Measurements from ENCODE around the gene IGFBPL1.
A peak's percentile ranks its signal among the peaks of the same experiment; 100 is the strongest.
"Not testable (repeated sequence)": the region's sequence is repeated elsewhere in the genome, so short reads cannot be mapped to it uniquely, and the experiment has no call there.

Gene IGFBPL1

DNA sequence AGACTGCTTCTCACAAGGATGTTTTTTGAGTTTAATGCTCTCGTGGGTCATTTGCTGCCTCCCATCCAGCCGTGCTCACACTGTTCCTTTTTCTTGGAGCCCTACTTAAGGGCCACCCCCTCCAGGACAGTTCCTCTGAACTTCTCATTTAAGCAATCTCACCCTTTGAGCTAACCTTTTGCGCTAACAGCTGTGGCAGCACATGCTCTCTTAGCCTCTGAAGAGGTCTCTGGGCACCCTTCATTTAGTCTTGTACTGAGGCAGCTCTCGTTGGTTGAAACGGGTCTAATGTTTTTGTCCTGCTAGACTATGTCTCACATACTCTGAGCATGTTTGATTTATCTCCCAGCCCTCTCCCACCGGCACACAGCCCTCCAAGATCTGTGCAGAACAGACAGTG is 19.9 kb downstream of the IGFBPL1 start:
- H3K4me3 ChIP-seq (ENCODE audit: low read length), result no peak overlapping the region
- H3K36me3 ChIP-seq (ENCODE audit: insufficient read depth, low read length), result peaks cover 25% of the 10 kb centered on the region
- no peaks in the 10 kb centered on the region for H3K9me3 ChIP-seq (ENCODE audit: low read length)
- H3K4me1 ChIP-seq (ENCODE audit: insufficient read depth, low read length), result peaks cover 3% of the 10 kb centered on the region
- H3K27me3 ChIP-seq (ENCODE audit: insufficient read depth, low read length), result no peaks in the 10 kb centered on the region
- no peak overlapping the region for H2AFZ ChIP-seq (ENCODE audit: low read depth, low read length)

DNA sequence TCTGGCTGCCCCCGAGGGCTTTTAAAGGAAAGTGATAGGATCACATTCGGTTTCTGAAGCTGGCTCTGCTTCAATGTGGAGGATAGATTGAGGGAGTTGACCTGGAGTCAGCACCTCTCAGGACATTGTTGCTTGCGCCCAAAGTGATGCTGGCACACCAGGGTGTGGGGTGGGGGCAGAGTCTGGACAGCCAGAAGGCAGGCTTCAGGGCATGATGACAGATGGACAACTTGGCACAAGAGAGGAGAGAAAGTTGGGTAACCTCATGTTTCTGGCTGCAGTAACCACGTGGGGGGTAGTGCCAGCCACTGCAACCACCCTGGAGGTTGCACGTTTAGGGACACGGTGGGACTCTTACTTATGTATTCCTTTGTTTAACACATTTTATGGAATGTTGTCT is 22.3 kb downstream of the IGFBPL1 start:
- H3K36me3 ChIP-seq (ENCODE audit: insufficient read depth, low read length), result peaks cover 21% of the 10 kb centered on the region
- H3K4me3 ChIP-seq (ENCODE audit: low read length), result no peak overlapping the region
- H2AFZ ChIP-seq (ENCODE audit: low read depth, low read length), result no peak overlapping the region
- no peaks in the 10 kb centered on the region for H3K9me3 ChIP-seq (ENCODE audit: low read length)
- peaks cover 3% of the 10 kb centered on the region for H3K4me1 ChIP-seq (ENCODE audit: insufficient read depth, low read length)
- no peaks in the 10 kb centered on the region for H3K27me3 ChIP-seq (ENCODE audit: insufficient read depth, low read length)

DNA sequence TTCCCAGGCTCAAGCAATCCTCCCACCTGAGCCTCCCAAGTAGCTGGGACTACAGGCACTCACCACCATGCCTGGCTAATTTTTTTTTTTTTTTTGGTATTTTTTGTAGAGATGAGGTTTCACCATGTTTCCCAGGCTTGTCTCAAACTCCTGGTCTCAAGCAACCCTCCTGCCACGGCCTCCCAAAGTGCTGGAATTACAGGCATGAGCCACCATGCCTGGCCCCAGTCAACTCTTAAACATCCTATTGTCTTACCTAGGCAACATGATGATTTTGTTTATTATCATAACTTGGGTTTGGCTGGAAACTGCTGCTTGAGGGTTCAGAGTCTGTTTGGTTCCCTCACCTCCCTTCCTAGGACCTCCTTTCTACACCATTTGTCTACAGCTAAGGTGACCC is 25.1 kb downstream of the IGFBPL1 start:
- not testable (repeated sequence) for H2AFZ ChIP-seq (ENCODE audit: low read depth, low read length); H3K9me3 ChIP-seq (ENCODE audit: low read length); H3K4me1 ChIP-seq (ENCODE audit: insufficient read depth, low read length); H3K4me3 ChIP-seq (ENCODE audit: low read length); H3K27me3 ChIP-seq (ENCODE audit: insufficient read depth, low read length)
- peaks cover 30% of the 10 kb centered on the region for H3K36me3 ChIP-seq (ENCODE audit: insufficient read depth, low read length)

DNA sequence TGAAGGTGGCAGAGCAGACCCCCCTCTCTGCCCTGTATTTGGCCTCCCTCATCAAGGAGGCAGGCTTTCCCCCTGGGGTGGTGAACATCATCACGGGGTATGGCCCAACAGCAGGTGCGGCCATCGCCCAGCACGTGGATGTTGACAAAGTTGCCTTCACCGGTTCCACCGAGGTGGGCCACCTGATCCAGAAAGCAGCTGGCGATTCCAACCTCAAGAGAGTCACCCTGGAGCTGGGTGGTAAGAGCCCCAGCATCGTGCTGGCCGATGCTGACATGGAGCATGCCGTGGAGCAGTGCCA is 27.9 kb downstream of the IGFBPL1 start:
- peaks cover 13% of the 10 kb centered on the region for H3K4me1 ChIP-seq (ENCODE audit: insufficient read depth, low read length)
- no peak overlapping the region for H2AFZ ChIP-seq (ENCODE audit: low read depth, low read length)
- H3K36me3 ChIP-seq (ENCODE audit: insufficient read depth, low read length), result peaks cover 30% of the 10 kb centered on the region

DNA sequence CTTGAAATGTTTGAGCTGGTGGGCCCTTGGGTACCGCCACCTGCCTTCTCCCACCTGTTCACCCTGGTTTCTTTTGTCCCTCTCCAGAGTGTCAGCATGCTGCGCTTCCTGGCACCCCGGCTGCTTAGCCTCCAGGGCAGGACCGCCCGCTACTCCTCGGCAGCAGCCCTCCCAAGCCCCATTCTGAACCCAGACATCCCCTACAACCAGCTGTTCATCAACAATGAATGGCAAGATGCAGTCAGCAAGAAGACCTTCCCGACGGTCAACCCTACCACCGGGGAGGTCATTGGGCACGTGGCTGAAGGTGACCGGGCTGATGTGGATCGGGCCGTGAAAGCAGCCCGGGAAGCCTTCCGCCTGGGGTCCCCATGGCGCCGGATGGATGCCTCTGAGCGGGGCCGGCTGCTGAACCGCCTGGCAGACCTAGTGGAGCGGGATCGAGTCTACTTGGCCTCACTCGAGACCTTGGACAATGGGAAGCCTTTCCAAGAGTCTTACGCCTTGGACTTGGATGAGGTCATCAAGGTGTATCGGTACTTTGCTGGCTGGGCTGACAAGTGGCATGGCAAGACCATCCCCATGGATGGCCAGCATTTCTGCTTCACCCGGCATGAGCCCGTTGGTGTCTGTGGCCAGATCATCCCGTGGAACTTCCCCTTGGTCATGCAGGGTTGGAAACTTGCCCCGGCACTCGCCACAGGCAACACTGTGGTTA is 28.4 kb downstream of the IGFBPL1 start:
- H3K4me3 ChIP-seq (ENCODE audit: low read length), result no peak overlapping the region
- H3K27me3 ChIP-seq (ENCODE audit: insufficient read depth, low read length), result no peaks in the 10 kb centered on the region
- peaks cover 30% of the 10 kb centered on the region for H3K36me3 ChIP-seq (ENCODE audit: insufficient read depth, low read length)
- no peak overlapping the region for H2AFZ ChIP-seq (ENCODE audit: low read depth, low read length)
- H3K9me3 ChIP-seq (ENCODE audit: low read length), result no peaks in the 10 kb centered on the region
- peaks cover 11% of the 10 kb centered on the region for H3K4me1 ChIP-seq (ENCODE audit: insufficient read depth, low read length)

More for the DNA sequence above, 27.9 kb downstream of the IGFBPL1 start:
- Histone ChIP-seq H3K9me3 (ENCODE audit: low read length) (no peaks in the 10 kb centered on the region), H3K4me3 (ENCODE audit: low read length) (no peak overlapping the region), H3K27me3 (ENCODE audit: insufficient read depth, low read length) (no peaks in the 10 kb centered on the region)

DNA sequence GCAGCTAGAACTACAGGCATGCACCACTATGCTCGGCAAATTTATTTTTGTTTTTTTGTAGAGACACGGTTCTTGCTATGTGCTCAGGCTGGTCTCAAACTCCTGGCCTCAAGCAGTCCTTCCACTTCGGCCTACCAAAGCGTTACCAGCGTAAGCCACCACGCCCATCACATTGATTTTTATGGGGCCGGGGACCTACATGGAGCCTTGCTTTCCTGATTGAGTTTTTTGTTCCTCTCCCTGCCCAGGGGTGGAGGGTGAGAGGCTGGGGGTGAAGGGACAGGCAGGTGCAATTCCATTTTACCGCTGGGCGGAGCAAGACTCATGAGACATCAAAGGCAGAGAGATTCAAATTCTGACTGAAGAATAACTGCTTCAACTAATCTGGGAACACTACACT is 29.8 kb downstream of the IGFBPL1 start:
- Histone ChIP-seq H3K36me3 (ENCODE audit: insufficient read depth, low read length) (peaks cover 30% of the 10 kb centered on the region), H3K27me3 (ENCODE audit: insufficient read depth, low read length) (no peaks in the 10 kb centered on the region), H3K4me3 (ENCODE audit: low read length) (no peak overlapping the region), H2AFZ (ENCODE audit: low read depth, low read length) (no peak overlapping the region), H3K9me3 (ENCODE audit: low read length) (no peaks in the 10 kb centered on the region), H3K4me1 (ENCODE audit: insufficient read depth, low read length) (peaks cover 11% of the 10 kb centered on the region)

DNA sequence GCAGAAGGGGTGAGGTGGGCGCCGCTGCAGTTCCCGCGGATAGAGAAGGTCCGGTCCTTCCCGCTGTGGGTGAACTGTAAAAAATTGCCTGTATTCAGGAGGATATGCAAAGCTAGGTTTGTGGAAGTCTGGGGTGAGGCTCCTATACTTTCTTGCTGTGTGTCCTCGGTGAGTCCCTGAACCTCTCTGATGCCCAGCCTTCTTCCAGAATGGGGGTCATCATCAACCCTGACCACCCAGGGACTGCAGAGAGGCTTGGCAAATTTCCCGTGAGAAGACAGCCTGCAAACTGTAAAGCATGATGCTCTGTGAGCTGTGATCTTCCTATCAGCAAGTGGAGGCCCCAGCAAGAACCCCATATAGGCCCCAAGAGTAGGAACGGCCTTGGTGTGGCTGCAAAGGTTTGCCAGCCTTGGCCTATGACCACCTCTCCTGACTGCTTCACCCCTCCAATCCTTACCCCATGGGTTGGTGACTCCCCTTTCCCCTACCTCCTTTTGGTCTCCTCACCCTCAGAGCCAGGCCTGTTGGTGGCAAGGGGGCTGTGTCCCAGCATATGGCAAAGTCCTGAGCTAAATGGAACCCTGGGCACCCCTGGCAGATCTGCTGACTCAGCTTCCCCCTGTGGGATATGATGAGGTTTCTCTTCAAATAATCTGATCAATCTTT is 31.0 kb downstream of the IGFBPL1 start:
- H3K4me1 ChIP-seq (ENCODE audit: insufficient read depth, low read length), result peaks cover 13% of the 10 kb centered on the region
- H3K27me3 ChIP-seq (ENCODE audit: insufficient read depth, low read length), result peaks cover 5% of the 10 kb centered on the region
- H3K4me3 ChIP-seq (ENCODE audit: low read length), result peak overlapping the region; percentile 73
- H3K36me3 ChIP-seq (ENCODE audit: insufficient read depth, low read length), result peaks cover 28% of the 10 kb centered on the region
- no peaks in the 10 kb centered on the region for H3K9me3 ChIP-seq (ENCODE audit: low read length)
- H2AFZ ChIP-seq (ENCODE audit: low read depth, low read length), result peak overlapping the region; percentile 83

DNA sequence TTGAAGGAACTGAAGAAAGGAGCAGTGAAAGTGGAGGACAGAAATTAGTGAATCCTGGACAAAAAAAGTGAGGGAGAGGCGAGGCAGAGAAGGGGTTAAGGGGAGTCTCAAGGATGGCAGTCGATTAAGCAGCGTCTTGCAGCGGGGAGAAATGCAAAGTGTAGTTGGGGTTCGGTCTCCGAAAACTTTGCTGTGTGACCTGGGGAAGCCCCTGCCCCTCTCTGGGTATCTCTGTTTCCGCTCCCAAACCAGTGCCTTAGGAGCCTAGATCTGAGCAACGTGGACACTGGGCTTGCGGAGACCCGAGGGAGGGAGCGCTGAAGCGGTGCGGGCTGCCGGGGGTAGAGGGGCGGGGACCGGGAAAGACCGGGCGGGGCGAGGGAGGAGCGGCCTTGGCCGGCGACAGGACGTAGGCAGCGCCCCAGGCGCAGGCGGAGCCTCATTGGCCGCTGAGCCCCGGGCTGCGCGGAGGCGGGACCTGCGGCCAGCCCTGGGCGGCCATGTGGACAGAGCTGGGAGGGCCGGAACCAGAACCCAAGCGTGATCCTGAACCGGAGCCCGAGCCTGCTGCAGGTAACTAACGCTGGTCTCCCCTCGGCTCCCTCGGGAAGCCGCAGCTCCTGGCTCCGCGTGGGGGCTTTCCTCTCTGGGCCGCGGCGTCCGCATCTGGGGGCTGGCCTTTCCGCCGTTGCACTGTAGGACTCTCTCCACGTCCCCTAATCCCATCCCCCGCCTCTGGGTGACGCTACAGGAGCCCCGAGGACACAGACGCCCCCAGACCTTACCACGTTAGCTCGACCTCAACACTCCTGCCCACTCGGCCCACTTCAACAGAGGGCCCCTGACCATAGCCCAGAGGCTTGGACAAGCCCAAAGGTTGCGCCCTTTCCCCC is 31.8 kb downstream of the IGFBPL1 start, which contains the start of gene ALDH1B1:
ALDH1B1 (plus strand) TSS at position 468 of the 893 bp plus-strand sequence. CDS start 3,047 bp downstream, outside the sequence.
- H3K27me3 ChIP-seq (ENCODE audit: insufficient read depth, low read length), result peaks cover 5% of the 10 kb centered on the region
- peak within 1 kb of the TSS; percentile 73 for H3K4me3 ChIP-seq (ENCODE audit: low read length)

DNA sequence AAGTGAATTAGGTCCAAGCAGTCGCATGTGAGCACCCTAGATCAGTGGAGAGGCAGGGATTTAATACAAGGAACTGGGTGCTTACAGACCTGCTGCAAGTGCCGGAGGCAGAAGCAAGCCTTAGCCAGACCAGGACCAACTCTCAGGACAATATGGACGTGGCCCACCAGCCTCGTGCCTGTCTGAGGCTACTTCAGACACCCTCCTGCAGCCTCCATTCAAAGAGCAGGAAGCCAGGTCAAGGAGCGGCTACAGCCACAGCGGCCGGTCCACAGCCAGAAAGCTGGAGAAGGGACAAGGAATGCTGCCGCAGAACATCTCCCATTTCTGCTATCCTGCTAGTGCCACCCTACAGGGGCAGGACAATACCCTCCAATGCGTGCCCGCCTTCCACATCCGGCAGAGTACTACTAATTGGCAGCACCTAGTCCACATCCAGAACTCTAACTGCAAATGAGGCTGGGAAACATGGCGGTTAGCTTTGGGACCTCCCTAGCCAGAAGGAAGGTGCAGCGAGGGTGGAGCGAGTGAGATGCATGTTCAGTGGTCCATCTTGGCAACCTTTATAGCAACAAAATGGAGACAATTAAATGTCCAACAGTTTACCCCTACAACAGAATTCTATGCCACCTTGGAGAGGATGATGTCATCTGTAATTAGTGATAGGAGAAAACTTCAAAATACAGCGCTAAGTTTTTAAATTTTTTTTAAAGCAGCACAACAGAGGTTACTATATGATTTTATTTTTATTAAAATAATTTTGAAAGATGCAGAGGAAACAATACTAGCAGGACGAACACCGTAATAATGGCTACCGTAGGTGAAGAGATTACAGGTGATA is 32.8 kb downstream of the IGFBPL1 start:
- peaks cover 13% of the 10 kb centered on the region for H3K4me1 ChIP-seq (ENCODE audit: insufficient read depth, low read length)
- H2AFZ ChIP-seq (ENCODE audit: low read depth, low read length), result no peak overlapping the region
- peaks cover 13% of the 10 kb centered on the region for H3K36me3 ChIP-seq (ENCODE audit: insufficient read depth, low read length)
- H3K9me3 ChIP-seq (ENCODE audit: low read length), result no peaks in the 10 kb centered on the region
- H3K4me3 ChIP-seq (ENCODE audit: low read length), result peak overlapping the region; percentile 73
- H3K27me3 ChIP-seq (ENCODE audit: insufficient read depth, low read length), result peaks cover 5% of the 10 kb centered on the region

More for the DNA sequence above, 31.8 kb downstream of the IGFBPL1 start, which contains the start of gene ALDH1B1:
- H3K36me3 ChIP-seq (ENCODE audit: insufficient read depth, low read length), result peaks cover 22% of the 10 kb centered on the region
- H3K4me1 ChIP-seq (ENCODE audit: insufficient read depth, low read length), result peaks cover 13% of the 10 kb centered on the region
- H2AFZ ChIP-seq (ENCODE audit: low read depth, low read length), result peak within 1 kb of the TSS; percentile 83
- H3K9me3 ChIP-seq (ENCODE audit: low read length), result no peaks in the 10 kb centered on the region

DNA sequence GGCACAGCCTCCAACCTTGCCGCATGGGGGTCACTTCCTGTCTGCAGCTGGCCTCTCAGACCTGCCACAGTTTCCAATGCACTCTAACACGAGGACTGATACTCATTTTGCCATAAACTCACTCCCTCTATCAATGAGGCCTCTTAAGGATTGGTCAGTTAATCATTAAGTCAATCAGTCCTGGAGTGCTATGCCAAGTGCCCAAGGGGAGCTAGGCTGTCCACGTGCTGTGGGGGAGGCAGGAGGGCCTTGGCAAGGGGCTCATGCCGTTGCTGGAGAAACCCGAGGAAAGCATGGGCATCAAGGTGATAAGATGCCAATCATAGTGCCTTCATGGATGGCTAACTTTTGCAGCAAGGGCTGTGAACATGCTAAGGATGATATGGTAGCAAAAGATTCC is 33.4 kb downstream of the IGFBPL1 start:
- H3K36me3 ChIP-seq (ENCODE audit: insufficient read depth, low read length), result peaks cover 7% of the 10 kb centered on the region
- no peak overlapping the region for H2AFZ ChIP-seq (ENCODE audit: low read depth, low read length)
- H3K4me3 ChIP-seq (ENCODE audit: low read length), result no peak overlapping the region
- peaks cover 5% of the 10 kb centered on the region for H3K27me3 ChIP-seq (ENCODE audit: insufficient read depth, low read length)
- H3K9me3 ChIP-seq (ENCODE audit: low read length), result no peaks in the 10 kb centered on the region
- peaks cover 13% of the 10 kb centered on the region for H3K4me1 ChIP-seq (ENCODE audit: insufficient read depth, low read length)

DNA sequence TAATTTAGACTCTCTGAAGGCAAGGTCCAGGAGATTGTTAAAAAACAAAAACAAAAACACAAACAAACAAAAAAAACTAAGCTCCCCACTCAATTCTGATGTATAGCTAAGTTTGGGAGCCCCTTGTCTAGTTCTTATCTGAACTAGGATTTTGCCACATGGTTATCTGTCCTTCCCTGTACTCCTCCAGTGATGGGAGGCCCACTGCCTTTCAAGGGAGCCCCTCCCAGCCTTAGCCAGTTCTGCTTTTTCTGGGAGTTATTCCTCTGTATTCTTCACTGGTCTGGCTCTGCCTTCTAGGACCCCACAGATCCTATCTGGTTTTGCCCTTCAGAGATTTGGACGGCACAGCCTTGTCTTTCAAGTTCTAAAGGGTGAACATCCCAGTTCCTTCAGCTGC is 33.8 kb downstream of the IGFBPL1 start:
- Histone ChIP-seq H3K36me3 (ENCODE audit: insufficient read depth, low read length) (peaks cover 3% of the 10 kb centered on the region), H3K9me3 (ENCODE audit: low read length) (no peaks in the 10 kb centered on the region), H3K27me3 (ENCODE audit: insufficient read depth, low read length) (peaks cover 5% of the 10 kb centered on the region), H3K4me1 (ENCODE audit: insufficient read depth, low read length) (peaks cover 13% of the 10 kb centered on the region), H3K4me3 (ENCODE audit: low read length) (no peak overlapping the region), H2AFZ (ENCODE audit: low read depth, low read length) (no peak overlapping the region)

DNA sequence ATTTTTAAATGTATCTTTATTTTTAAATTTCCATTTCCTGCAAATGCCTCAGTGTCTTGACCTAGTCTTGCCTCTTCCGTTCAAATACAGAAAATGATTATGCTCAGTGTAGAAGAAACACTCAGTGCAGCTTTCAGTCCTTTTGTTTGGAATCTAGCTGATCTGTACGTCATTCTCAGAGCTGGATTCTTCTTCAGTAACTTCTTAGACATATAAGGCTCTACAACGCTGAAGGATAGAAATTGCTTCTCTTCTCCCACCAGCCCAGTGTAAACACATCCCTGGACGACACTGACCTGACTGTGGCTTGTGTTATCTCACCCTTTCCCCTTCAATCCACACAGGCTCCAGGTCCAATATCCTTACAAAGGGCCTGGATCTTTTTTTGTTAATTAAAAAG is 34.9 kb downstream of the IGFBPL1 start:
- Histone ChIP-seq H2AFZ (ENCODE audit: low read depth, low read length) (no peak overlapping the region), H3K27me3 (ENCODE audit: insufficient read depth, low read length) (peaks cover 5% of the 10 kb centered on the region), H3K36me3 (ENCODE audit: insufficient read depth, low read length) (no peaks in the 10 kb centered on the region), H3K9me3 (ENCODE audit: low read length) (peaks cover 5% of the 10 kb centered on the region), H3K4me3 (ENCODE audit: low read length) (no peak overlapping the region), H3K4me1 (ENCODE audit: insufficient read depth, low read length) (peaks cover 13% of the 10 kb centered on the region)
